Effector CD8-positive, alpha-beta T cell (primary cell): ENCODE results near the gene TBC1D9B.
A peak's percentile ranks its signal among the peaks of the same experiment; 100 is the strongest.

ENCODE experiments used
- DNase-seq: peaks from one replicate; lab custom pipeline; 2025; lab: John Stamatoyannopoulos, UW

TBC1D9B gene

DNA sequence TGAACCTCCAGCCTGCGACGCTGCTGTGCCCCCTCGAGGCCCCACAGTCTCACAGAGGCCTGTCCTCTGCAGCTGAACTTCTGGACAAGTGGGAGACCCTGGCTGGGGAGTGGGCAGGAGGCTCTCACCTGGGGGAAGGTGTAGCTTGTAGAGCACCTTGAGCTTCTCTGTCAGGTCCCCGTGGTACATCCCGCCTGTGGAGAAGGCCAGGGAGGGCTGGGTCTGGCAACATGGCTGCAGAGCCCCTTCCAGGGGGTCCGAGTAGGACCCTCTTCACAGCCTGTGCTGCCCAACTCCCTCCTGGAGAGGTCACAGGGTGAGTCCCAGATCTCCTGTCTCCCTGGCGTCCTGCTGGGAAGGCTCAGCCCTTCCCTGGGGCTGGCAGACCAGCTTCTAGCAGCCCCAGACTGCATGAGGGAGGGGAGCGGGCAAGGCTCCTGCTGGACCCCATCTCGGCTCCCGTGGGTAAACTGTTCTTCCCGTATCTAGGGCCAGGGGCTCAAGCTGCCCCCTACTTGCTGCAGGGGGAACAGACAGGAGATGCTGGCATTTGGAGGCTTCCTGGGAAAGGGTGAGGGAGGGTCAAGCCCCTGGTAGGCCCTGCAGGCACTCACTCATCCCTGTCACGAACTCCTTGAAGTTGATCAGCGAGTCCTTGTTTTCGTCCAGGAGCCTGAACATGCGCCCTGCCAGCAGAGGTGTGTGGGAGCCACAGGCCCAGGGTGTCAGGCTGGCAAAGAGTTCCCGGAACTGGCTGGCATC is 37.9 kb downstream of the TBC1D9B start:
- no peak for DNase-seq

DNA sequence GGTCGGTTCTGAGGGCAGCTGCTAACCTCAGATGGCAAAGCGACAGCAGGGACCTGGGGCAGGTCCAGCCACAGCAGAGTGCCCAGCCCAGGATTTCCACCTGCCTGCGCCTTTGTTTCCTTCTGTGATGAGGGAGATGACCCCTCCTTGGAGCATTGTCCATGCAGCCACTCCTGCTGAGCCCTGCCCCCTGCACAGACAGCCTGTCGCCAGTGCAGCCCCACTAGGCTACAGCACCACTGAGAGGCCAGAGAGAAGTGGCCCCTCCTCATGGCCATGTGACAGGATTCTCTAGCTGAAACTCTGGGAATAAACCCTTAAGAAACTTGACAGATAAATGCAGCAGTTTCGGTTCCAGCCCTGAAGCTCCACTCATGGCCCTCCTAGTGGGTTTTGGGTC is 38.6 kb downstream of the TBC1D9B start:
- no peak for DNase-seq

DNA sequence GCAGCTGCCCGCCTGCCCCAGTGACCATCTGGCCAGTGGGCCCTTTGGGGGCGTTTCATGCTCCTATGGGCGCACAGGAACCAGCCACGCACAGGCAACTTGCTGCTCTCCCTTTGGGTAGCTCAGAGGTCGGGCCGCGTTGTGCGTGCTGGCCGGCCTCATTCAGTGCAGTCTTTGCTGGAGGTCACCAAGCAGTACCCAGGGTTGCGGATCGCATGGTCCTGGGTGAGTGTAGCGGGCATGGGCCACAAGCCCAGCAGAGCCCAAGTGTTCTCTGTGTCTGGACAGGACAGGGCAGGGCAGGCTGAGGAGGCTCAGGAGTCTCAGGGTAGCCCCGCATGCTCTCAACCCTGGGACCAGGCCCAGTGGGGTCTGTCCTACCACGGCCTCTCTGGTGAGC is 39.2 kb downstream of the TBC1D9B start:
- no peak for DNase-seq

DNA sequence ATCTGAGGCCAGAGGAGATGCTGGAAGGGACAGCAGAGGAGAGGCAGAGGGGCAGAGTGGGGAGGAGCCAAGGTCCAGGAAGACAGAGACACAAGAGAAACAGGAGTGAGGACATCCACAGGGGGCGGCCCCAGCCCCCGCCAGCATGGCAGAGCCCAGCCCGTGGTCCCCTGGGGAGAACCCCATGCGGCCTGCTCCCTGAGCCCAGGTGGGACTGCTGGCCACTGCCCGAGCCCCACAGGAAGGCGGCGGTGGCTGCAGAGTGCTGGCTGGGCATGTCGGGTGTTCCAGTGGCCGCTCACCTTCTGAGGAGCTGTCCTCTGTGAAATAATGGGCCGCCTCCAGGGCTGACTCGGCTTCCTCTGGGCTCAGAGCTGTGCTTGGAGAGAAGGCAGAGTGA is 40.2 kb downstream of the TBC1D9B start:
- no peak for DNase-seq

DNA sequence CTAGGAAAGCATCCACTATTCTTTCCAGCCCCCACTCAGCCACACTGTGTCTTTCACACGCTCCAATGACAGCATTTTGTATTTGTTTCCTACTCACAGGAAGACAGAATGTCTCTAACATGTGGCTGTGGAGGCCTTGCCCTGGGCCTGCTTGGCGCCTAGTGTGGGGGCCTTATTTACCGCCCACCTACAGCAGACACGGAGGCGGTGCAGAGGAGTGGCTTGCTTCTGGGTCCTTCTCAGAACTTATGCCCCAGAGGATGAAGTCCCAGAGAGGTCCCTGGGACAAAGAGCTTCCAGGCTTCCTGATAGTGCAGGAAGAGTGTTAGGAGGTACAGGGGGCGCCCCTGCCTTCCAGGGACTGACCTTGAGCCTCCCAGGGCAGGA is 40.6 kb downstream of the TBC1D9B start:
- DNase-seq, result no peak

DNA sequence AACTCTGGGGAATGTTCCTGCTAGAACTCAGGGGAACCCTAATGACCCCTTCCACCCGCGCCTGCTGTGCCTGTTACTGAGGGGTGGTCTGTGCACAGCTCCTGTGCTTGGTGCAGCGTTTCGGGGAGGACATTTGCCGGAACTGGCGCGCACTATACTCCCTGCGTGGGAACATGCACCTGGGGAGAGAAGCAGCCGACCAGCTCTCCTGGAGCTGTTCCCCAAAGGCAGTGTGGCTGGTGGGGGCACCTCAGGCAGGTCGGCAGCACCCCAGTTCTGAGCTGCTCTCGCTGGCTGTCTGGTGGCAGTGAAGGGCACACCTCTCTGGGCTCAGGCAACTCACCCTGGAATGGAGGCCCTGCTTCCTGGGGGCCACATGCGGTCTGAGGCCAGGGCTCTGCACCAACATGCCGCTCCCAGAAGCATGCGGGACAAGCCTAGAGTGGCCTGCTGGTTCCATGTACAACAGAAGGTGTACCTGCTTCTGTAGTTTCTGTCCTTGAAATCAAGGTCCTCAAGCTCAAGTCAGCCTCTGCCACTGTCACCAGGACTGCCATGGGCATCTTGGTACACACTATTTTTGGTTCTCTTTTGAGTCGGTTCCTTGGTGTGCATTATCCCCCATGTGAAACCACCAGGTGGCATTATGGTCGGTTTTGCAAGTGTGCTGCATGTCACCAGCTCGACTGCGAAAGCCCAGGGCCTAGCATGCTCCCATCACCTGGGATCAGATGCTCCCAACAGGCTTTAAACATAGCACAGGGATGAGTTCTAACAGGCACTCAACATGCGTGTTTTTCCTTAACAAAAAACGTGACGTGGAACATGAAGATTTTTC is 41.2 kb downstream of the TBC1D9B start:
- no peak for DNase-seq

DNA sequence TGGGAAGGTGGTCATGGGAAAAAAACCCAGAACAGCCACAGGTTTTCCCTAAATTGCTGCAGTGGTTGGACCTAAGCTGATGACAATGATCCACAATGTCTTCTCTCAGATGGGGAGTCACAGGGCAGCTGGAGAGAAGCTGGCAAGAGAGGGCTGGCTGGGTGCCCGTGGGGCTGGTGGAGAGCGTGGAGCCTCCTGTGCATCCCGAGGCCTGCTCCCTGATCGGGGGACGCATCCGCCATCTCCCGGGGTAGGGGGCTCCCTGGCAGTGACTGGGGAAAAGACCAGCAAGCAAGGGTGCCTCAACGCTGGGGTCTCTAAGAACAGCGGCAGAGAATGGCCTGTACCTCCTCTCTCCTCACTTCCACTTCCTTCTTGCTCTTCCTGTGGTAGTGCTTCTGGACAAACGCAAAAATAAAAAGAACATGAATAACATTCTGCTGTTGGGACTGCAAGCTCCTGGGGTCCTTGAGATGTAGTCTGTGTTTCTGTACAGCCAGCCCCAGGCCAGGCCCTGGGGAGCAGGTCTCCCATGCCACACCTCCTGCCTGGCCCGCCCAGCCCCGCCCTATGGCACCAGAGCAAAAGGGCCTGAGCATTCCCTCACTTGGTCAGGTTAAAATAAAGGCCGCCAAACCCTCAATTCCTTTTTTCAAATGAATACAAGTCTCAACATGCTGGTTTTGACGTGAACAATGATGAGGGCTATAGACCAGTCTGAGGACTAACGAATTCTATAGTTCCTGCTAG is 42.0 kb downstream of the TBC1D9B start:
- no peak for DNase-seq

DNA sequence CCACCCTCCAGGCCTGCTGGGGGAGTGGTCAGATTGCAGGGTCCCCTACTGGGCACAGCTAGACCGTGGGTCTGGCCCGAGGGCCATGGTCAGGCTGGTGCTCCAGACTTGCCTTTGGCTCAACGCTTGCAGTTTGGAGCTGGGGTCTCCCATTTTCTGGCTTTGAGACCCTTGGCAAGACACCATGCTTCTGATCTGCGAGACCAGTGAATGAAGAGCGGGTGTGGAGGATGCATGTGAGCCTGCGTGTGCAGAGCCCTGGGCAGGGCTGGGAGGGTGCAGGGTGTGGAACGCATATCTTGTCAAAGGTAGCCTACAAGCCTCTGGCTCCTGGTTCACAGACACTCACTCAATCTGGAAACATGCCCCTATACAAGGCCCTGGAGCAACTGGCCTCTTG is 43.0 kb downstream of the TBC1D9B start:
- no peak for DNase-seq

DNA sequence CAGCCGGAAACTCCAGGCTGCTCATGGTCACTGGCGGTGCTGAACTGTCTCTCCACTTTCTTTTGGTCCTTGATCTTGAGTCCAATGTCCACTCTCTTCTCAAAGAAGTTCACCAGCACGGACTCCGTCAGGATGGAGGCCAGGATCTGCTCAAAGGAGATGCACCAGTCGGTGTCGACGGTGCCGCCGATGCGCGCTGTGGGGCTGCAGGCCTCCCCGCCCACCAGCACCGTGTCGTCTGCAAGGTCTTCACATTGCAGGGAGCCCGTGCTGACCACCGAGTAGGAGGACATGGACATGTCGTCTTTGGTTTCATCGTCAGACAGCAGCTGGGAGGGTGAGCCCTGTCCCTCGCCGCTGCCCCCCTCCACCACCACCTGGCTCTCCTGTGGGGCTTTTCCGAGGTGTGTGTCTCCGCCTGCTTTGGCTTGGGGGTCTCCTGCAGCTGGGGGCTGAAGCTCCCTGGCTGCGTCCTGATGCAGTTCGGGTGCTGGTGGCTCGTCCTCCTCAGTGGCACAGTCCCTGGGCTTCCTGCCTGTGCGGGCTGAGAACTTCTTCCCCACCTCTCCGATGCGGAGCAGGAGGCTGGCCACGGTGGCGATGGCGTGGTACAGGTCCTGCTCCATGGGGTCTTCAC is 44.1 kb downstream of the TBC1D9B start:
- no peak for DNase-seq

DNA sequence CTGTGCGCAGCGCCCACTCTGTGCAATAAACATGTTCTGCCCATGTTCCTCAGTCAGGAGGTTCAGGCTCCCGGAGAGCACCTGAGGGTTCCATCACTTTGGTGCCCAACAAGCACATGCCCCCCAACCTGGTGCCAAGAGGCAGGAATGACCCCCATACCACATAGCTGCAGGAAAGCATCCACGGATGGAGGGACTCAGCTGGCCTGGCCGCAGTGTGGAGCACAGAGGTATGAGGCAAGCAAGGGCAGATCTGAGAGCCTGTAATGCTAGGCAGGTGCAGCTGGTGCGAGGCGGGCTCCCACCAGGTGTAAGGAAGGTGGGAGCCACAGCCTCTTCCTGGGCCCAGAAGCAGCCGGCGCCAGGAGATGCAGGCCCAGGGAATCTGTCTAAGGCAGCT is 44.8 kb downstream of the TBC1D9B start:
- no peak for DNase-seq

DNA sequence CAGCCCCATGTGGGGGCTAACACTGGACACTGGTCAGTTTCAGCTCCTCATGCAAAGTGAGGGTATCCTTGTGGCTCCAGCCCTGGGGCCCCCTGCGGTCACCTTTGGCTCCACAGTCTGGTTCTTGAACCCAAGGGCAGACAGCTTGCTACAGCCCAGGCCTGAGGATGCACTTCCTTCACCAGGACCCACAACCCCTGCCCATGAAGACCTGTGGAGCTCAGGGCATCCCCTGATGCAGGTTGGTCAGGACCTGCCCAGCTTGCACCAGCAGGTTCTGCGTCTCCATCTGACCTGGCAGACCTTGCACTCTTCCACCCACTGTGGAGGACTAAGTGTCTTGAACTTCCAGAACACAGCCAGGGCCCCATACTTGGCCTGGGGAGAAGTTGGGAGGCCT is 45.4 kb downstream of the TBC1D9B start:
- no peak for DNase-seq

DNA sequence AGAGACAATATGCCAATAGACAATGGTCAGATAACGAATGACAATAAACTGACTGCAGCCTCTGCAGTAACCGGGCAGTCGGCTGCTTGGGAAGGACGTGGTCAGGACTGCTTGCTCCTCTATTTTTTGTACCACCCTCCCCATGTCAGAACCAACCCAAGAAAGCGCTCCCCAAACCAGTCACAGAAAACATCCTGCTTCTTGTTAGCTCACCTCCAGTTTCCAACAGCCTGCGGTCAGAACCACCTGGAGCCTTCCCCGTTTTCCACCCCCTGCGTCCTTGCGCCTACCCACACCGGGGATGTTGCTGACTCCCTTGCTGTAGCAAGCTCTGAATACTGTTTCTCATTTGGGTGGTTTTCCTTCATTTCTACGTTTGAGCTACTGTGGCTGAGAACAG is 47.4 kb downstream of the TBC1D9B start:
- no peak for DNase-seq

DNA sequence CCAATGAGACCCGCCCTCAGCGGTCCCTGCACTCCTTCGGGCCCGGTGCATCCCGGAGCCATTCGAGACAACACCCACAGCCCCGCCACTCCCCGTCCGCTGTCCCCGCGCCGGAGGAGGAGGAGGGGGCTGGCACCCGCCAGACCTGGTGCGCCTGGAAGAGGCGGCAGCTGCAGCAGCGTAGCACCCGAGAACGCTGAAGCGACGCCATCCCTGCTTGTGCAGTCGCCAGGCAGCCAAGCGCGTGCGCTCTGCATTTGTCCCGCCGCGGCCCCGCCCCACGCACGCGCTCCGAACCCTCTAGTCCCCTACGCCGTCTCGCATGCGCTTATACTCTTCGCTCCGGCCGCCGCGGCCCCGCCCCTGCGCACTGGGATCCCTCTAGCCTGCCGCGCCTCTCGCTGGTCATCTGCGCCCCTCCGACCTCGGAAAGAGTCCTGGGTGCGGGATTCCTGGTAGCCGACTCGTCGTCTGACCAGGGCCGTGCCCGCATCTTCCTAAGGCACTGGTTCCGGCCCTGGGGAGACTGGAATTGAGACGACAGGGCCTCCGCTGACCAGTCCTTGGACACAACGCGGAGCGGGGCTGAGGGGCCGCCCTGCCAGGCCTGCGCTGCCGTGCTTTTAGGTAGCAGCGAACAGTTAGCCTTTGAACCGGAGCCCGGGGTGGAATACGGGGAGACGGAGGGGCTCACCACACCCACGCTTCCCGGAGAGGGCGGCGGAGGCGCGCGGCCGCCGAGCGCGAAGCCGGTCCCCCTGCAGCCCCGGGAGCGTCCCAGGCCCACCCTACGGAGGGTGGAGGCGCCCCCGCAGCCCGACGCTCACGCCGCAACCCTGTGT is 48.9 kb downstream of the TBC1D9B start, which contains the start of gene MRNIP:
Gene MRNIP (minus strand): TSS at position 232 of the 842 bp plus-strand sequence. CDS start 21 bp downstream, at position 211.
- peak; percentile 75 for DNase-seq

DNA sequence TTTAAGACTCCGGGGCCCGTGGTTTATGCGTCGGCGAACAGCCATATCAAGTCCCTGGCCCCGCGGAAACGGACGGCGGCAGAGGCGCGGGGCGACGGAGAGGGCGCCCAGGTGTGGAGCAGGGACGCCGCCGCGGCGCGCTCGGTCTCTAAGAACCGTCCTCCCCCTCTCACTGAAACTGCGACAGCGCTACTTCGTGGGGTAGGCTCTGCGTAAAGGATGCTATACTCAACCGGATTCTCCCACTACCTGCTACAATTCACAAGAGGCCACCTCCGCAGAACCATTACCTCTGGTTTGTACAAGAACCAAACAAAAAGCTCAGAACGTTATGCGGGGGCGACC is 49.5 kb downstream of the TBC1D9B start:
- peak; percentile 32 for DNase-seq

DNA sequence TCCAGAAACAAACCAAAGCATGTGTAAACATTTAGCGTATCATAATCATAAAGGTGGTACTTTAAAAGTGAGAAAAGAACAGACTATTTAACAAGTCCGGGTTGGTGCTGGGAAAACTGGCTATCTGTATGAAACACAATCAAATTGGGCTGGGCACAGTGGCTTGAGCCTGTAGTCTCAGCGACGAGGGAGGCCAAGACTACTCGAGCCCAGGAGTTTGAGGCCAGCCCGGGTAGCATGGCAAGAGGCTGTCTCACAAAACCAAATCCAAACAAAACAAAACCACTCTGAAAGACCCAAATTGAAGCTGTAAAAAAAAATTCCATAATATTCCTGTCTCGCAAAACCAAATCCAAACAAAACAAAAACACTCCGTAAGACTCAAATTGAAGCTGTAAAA is 53.3 kb downstream of the TBC1D9B start:
- DNase-seq, result no peak

DNA sequence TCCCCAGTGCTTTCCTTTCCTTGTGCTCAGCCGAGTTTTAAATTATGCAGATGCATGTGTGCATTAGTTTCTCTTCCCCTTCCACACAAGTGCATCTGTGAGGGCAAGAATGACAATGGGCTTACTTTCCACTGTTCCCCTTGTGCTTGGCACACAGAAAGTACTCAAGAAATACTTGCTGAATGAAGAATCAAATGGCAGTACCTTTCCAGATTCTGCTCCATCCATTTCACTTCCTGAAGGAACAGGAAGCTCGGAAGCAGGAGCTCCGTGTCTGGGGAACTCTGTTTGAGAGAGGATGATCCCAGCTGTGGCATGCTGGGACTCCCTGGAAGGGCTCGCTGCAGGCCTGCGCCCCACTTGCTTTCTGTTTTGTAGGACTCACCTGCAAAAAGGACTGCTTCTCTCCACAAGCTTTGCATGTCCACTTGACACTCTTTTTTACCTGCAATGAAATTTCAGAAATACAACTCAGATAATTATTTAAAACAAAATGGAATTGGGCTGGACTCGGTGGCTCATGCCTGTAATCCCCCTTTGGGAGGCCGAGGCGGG is 54.6 kb downstream of the TBC1D9B start:
- DNase-seq, result no peak

DNA sequence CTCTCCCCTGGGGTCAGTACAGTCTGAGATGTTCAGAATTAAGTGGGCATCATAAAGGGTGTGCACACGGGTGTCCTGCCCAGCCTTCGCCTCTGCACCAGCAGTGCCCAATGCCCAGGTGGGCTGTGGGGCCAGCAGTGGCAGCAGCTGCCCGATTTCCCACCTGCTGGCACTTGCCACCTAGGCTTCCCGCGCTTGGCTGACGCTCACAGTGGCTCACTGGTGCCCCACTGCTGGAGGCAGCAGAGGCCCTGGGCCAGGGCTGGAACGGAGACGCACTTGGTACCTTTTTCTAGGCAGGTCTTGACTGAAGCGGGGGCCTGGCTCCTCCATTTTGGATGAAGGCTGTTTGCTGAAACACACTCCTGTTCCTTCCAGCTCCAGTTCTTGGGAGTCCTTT is 66.1 kb downstream of the TBC1D9B start:
- no peak for DNase-seq

DNA sequence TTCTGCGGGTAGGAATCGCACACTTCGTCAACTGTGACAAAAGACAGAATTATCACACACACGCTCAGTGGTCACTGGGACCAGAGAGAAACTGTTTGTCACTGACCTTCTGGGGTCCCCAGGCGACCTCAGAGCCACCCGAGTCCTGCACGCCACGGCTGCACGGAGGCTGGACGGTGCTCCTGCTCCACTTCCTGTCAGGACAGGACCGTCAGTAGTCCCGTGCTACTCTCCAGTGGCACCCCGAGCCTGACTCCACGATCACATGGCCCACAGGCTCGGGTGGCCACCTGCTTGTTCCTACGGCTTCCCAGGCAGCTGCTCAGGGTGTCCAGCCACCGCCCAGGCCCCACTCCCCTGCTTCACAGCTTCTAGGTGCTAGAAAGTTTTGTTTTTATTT is 66.9 kb downstream of the TBC1D9B start:
- no peak for DNase-seq

DNA sequence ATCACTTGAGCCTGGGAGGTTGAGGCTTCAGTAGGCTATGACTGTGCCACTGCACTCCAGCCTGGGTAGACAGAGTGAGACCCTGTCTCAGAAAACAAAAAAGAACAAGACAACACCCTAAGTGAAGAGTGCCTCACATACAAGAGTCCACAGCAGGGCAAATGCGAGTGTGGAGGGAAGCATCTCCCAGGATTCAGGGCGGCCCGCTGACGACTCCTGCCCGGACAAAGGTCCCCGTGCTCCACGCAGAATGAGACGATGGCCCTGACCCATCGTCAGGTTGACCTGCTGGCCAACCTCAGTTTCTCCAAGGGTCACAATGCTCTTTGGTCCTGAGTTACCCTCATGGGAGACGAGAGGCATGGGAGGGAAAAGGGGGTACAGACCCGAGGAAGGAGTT is 67.4 kb downstream of the TBC1D9B start:
- DNase-seq, result no peak

DNA sequence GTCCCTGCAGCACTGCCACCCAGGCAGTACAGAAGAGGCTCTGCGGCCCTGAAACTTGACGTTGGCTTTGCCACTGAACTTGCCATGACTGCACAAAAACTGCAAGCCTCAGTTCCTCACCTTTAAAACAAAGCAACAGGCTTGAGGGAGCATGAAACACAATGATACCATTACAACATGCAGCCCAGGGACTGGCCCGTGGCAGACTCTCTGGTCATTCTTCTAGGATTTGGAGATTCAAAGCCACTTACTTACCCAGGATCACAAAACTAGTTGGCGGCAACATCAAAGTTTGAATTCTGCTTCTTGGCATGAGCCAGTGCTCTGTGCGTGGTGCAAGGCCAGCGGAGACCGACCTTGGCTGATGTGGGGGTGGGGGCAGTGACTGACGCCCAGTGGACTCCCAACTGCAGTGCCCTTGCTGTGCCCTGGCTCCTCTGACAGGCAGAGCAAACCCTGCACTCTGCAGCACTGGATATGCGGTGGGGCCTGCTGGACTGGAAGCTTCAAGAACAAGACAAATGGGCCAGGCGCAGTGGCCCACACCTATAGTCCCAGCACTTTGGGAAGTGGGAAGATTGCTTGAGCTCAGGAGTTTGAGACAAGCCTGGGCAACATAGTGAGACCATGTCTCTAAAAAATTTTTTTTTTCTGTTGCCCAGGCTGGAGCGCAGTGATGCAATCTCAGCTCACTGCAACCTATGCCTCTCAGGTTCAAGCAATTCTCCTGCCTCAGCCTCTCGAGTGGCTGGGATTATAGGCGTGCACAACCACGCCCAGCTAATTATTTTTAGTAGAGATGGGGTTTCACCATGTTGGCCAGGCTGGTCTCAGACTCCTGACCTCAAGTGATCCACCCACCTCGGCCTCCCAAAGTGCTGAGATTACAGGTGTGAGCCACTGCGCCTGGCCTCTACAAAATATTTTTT is 68.1 kb downstream of the TBC1D9B start:
- DNase-seq, result no peak
